Endodermal cell (in vitro differentiated cells): Measurements from ENCODE around the gene TIGD1. TPM values are rescaled to one million over a fixed set of nuclear protein-coding genes. Genes with fewer than 3 reads are reported as not detected.
A peak's percentile ranks its signal among the peaks of the same experiment; 100 is the strongest.

Experiments used
- DNase-seq: peaks from one replicate; pipeline ENCODE4 v3.0.0-alpha.2; 2017
- H3K27ac ChIP-seq: 2 replicates; pipeline ENCODE4 v1.5.1; 2013; ENCODE audit warnings: mild to moderate bottlenecking, low read depth, low read length, moderate library complexity
- H3K27me3 ChIP-seq: 2 replicates; pipeline ENCODE4 v1.6.1; 2013; ENCODE audit warnings: mild to moderate bottlenecking, low read length, moderate library complexity; ENCODE audit not compliant: insufficient read depth, control insufficient read depth, poor library complexity, severe bottlenecking
- H3K36me3 ChIP-seq: 2 replicates; pipeline ENCODE4 v1.7.0; 2013; ENCODE audit warnings: mild to moderate bottlenecking, low read length, moderate library complexity; ENCODE audit not compliant: control insufficient read depth, insufficient read depth
- H3K4me1 ChIP-seq: one replicate; pipeline ENCODE4 v1.7.0; 2013; ENCODE audit warnings: low read length; ENCODE audit not compliant: control insufficient read depth, insufficient read depth
- H3K4me3 ChIP-seq: 2 replicates; pipeline ENCODE4 v1.5.1; 2013; ENCODE audit warnings: mild to moderate bottlenecking, low read length, moderate library complexity
- H3K9ac ChIP-seq: 2 replicates; pipeline ENCODE4 v1.6.1; 2013; ENCODE audit warnings: mild to moderate bottlenecking, low read length, moderate library complexity; ENCODE audit not compliant: poor library complexity, severe bottlenecking; ENCODE audit errors: extremely low read depth
- H3K9me3 ChIP-seq: 2 replicates; pipeline ENCODE4 v1.6.1; 2013; ENCODE audit warnings: mild to moderate bottlenecking, low read length, moderate library complexity; ENCODE audit not compliant: control insufficient read depth
- H3K27ac Mint-ChIP-seq: 2 replicates; pipeline ENCODE4 v1.8.0; 2020; ENCODE audit warnings: mixed read lengths
- H3K27me3 Mint-ChIP-seq: 2 replicates; pipeline ENCODE4 v1.8.0; 2021; ENCODE audit warnings: mild to moderate bottlenecking, mixed read lengths; ENCODE audit not compliant: insufficient read depth
- H3K36me3 Mint-ChIP-seq: 2 replicates; pipeline ENCODE4 v1.8.0; 2020; ENCODE audit warnings: low read depth, mixed read lengths
- H3K4me1 Mint-ChIP-seq: 2 replicates; pipeline ENCODE4 v1.8.0; 2020; ENCODE audit warnings: mixed read lengths
- H3K4me3 Mint-ChIP-seq: 2 replicates; pipeline ENCODE4 v1.8.0; 2020; ENCODE audit warnings: mild to moderate bottlenecking, moderate library complexity, mixed read lengths
- H3K9me3 Mint-ChIP-seq: 2 replicates; pipeline ENCODE4 v1.8.0; 2020; ENCODE audit warnings: mild to moderate bottlenecking, mixed read lengths
- WGBS, 2 experiments: methylation state at CpG; one replicate each; pipeline versions ENCODE4 v1.1.5 to v1.1.7; 2013; ENCODE audit warnings: missing lambda C conversion rate in 2 of 2, mixed read lengths in 1 of 2; ENCODE audit not compliant: insufficient coverage in 1 of 2, insufficient read length in 1 of 2; 5-methylcytosine and 5-hydroxymethylcytosine counted together
- total RNA-seq, 2 donors: library from RNA; stranded (reverse); fragmentation: NEBNext Ultra II Directional in 1 of 2; extraction: Animal tissue kit (Norgen Biotek cat#: 25700) in 1 of 2; gene quantifications; 2 replicates in 1 of 2; 3 replicates in 1 of 2; pipeline ENCODE4 v1.2.1, GENCODE V29; 2021
- TF ChIP-seq, protein P1 (sequence below): fragments of 200-600 bp; sonication (generic); conservative IDR thresholded peaks from 2 replicates; pipeline ENCODE4 v1.5.0; 2021; ENCODE audit warnings: antibody characterized with exemption, mild to moderate bottlenecking

The TIGD1 gene
- total RNA-seq, 2 donors from 2014 or later = 6.5 to 6.7 TPM

DNA sequence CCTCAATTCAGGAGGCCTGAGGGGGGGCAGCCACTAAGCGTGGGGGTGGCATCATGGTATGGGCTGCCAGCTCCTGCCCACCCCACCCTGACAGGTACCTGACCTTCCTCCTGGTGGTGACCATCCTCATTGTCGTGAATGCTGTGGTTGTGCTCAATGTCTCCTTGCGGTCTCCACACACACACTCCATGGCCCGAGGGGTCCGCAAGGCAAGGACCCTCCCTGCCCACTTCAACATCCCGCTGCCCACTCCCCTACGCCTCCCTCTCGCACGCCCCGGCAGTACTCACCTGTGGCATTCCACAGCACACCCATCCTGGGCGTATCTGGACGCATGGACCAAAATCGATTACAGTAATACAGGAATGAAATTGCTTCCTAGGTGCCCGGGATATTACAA lies 6.9 kb downstream of the TIGD1 start:
- Mint-ChIP-seq H3K27me3 (no peaks in the 10 kb centered on the region), H3K9me3 (peaks cover 1% of the 10 kb centered on the region), H3K36me3 (peaks cover 20% of the 10 kb centered on the region), H3K4me3 (no peak overlapping the region), H3K27ac (no peak overlapping the region), H3K4me1 (peaks cover 1% of the 10 kb centered on the region)
- 89 to 99% methylated on average over 10 to 14 of the region's 14 CpGs for WGBS, 2 experiments
- Histone ChIP-seq H3K27me3 (no peaks in the 10 kb centered on the region), H3K9ac (no peak overlapping the region), H3K36me3 (peaks cover 19% of the 10 kb centered on the region), H3K4me1 (no peaks in the 10 kb centered on the region), H3K27ac (no peak overlapping the region), H3K9me3 (peaks cover 5% of the 10 kb centered on the region), H3K4me3 (no peak overlapping the region)
- DNase-seq = no peak
- TF ChIP-seq, protein P1, sequence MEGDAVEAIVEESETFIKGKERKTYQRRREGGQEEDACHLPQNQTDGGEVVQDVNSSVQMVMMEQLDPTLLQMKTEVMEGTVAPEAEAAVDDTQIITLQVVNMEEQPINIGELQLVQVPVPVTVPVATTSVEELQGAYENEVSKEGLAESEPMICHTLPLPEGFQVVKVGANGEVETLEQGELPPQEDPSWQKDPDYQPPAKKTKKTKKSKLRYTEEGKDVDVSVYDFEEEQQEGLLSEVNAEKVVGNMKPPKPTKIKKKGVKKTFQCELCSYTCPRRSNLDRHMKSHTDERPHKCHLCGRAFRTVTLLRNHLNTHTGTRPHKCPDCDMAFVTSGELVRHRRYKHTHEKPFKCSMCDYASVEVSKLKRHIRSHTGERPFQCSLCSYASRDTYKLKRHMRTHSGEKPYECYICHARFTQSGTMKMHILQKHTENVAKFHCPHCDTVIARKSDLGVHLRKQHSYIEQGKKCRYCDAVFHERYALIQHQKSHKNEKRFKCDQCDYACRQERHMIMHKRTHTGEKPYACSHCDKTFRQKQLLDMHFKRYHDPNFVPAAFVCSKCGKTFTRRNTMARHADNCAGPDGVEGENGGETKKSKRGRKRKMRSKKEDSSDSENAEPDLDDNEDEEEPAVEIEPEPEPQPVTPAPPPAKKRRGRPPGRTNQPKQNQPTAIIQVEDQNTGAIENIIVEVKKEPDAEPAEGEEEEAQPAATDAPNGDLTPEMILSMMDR = no peak

DNA sequence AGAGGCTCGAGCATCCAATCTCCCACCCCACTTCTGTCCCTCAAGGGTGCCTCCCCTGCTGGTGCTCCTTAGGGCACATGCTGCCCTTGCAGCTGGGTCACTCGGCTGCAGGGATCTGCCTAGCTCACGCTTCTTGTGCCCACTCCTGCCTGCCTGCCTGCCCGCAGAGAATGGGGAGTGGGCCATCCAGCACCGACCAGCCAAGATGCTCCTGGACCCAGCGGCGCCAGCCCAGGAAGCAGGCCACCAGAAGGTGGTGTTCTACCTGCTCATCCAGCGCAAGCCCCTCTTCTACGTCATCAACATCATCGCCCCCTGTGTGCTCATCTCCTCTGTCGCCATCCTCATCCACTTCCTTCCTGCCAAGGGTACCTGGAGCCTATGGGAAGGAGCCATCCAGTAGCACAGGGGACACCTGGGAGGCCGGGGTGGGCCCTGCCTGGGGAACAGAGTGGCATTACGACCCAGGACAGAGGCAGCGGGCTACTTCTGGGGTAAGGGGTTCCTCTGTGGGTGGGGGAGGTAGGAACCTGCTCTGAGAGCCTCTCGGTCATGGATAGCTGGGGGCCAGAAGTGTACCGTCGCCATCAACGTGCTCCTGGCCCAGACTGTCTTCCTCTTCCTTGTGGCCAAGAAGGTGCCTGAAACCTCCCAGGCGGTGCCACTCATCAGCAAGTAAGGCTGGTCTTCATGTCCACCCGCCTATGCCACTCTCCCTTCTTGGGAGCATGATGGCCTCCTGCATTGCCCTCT lies 7.5 kb downstream of the TIGD1 start:
- H3K4me1 ChIP-seq = no peaks in the 10 kb centered on the region
- H3K27ac ChIP-seq = no peak overlapping the region
- TF ChIP-seq, protein P1 = no peak
- H3K36me3 ChIP-seq = peaks cover 13% of the 10 kb centered on the region
- H3K27me3 Mint-ChIP-seq = no peaks in the 10 kb centered on the region
- no peaks in the 10 kb centered on the region for H3K9me3 ChIP-seq
- no peaks in the 10 kb centered on the region for H3K27me3 ChIP-seq
- H3K27ac Mint-ChIP-seq = no peak overlapping the region
- no peak overlapping the region for H3K4me3 Mint-ChIP-seq
- H3K4me1 Mint-ChIP-seq = peaks cover 6% of the 10 kb centered on the region
- DNase-seq = peak; percentile 37
- peaks cover 14% of the 10 kb centered on the region for H3K36me3 Mint-ChIP-seq
- H3K4me3 ChIP-seq = no peak overlapping the region
- no peak overlapping the region for H3K9ac ChIP-seq
- WGBS, 2 experiments = 95 to 98% methylated on average over 15 to 20 of the region's 20 CpGs
- H3K9me3 Mint-ChIP-seq = no peaks in the 10 kb centered on the region

DNA sequence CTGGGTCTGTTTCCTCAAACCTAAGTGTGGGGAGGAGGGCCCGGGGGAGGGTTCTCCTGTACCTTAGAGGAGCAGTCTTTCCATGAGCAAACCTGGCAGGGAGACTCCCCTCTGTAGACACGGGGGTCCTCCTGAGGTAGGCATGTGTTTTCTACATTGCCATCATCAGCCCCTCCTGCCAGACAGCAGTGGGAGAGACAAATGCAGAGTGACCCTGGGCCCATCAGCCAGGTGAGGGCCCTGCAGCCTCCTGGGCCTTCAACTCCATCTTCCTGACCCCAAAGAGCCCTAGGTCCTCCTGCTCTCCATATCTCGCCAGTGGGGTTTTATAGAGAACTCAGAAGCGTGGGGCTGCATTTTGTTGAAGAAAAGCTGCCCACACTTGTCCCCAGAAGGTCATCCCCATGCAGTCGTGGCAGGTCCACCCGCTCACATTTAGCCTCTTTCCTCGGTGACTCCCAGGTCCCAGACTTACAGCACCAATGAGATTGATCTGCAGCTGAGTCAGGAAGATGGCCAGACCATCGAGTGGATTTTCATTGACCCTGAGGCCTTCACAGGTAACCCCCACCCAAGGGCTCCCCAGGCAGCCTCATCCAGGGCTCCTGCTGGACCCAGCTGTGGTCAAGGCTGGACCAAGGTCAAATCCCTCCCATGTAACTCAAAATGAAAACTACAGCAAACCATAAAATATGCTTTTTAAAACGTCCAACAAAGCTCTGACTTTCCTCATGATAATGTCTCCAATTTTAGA lies 8.2 kb downstream of the TIGD1 start:
- no peak overlapping the region for H3K4me3 ChIP-seq
- no peaks in the 10 kb centered on the region for H3K4me1 ChIP-seq
- H3K4me3 Mint-ChIP-seq = no peak overlapping the region
- no peak for DNase-seq
- H3K27ac ChIP-seq = no peak overlapping the region
- H3K9ac ChIP-seq = no peak overlapping the region
- H3K27ac Mint-ChIP-seq = no peak overlapping the region
- H3K4me1 Mint-ChIP-seq = peaks cover 6% of the 10 kb centered on the region
- no peaks in the 10 kb centered on the region for H3K27me3 ChIP-seq
- H3K9me3 ChIP-seq = no peaks in the 10 kb centered on the region
- H3K36me3 ChIP-seq = peaks cover 5% of the 10 kb centered on the region
- no peaks in the 10 kb centered on the region for H3K27me3 Mint-ChIP-seq
- H3K36me3 Mint-ChIP-seq = peaks cover 7% of the 10 kb centered on the region
- TF ChIP-seq, protein P1 = no peak
- WGBS, 2 experiments = 78 to 80% methylated on average over 7 to 9 of the region's 9 CpGs
- H3K9me3 Mint-ChIP-seq = no peaks in the 10 kb centered on the region
